Measurements from ENCODE around the gene CYBRD1. TPM values are rescaled to one million over a fixed set of nuclear protein-coding genes. Genes with fewer than 3 reads are reported as not detected.

The CYBRD1 gene
- total RNA-seq, 1 experiment from 2014 or later = 54.7 TPM

DNA sequence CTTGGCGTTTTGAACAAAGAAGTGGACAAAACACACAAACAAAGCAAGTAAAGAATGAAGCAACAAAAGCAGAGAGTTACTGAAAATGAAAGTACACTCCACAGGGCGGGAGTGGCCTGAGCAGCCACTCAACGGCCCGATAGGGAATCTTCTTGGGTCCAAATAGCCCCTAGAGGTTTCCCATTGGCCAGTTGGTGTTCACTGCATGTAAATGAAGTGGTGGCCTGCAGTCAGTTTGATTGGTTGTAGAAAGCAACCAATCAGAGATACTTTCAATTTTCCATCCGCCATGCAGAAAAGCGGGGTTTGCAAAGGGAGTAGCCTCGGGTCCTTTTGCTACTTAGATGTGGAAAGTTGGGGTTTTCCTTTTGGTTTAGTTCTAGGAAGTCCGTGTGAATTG, 31.6 kb downstream of the CYBRD1 start:
- peak; percentile 87 for DNase-seq (ENCODE audit: low read depth)

DNA sequence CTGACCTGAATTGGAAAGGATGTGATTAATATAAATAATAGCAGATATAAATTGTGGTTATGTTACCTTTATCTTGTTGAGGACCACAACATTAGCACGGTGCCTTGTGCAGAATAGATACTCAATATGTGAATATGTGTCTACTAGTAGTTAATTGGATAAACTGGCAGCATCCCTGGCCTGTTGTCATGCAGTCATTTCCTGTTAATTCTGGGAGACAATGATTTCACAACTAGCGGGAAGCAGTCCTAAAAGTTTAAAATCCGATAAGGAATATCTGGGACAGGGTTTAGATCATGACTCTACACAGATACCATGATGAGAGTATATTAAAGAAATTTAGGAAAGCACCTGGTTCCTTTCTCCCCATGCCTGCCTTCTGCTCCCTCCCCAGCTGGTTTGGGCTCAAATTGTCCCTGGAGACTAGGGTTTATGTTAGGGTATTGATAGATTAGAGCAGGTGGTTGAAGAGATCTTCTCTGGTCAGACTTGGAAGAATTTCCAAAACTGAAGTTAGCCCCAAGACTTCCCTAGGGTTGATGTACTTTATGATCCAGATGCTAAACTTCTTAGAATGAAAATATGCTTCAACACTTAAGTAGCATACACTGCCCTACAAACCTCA, 32.8 kb downstream of the CYBRD1 start:
- no peak for DNase-seq (ENCODE audit: low read depth)

DNA sequence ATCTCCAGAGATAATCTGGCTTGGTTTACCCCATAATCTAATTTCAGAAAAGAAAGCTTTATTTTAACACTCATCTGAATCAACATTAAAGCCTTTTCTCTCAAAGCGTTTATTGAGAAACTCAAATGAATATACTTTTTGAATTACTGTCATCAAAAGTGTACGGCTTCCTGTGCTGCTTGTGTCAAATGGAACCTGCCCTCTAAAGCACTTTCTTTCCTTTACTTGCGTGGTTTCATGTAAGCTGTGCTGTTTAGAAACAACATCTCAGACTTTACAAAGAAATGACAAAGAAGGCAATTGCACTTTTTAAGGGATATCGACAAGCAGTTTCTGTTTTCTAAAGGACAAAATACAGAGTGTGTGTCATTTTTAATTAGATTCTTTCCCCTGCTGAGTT, 35.1 kb downstream of the CYBRD1 start:
- DNase-seq (ENCODE audit: low read depth) = no peak

DNA sequence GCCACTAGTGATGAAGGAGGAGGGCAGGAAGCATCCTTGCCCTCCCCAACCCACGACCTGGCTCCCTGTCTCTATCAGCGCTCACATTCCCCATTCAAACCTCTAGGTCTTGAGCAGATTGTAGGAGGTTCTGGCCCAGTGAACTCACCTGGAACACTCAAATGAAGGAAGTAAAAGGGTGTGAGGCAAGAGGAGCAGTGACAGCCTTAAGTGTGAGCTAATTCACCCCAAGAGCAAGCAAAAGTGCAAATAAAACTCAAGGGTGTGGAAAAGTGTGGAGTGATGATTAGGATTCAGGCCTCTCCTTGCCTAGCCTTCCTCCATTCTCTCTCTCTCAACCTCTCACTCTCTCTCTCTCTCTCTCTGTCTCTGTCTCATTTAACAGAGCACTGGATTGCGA, 41.0 kb downstream of the CYBRD1 start:
- DNase-seq (ENCODE audit: low read depth) = no peak

DNA sequence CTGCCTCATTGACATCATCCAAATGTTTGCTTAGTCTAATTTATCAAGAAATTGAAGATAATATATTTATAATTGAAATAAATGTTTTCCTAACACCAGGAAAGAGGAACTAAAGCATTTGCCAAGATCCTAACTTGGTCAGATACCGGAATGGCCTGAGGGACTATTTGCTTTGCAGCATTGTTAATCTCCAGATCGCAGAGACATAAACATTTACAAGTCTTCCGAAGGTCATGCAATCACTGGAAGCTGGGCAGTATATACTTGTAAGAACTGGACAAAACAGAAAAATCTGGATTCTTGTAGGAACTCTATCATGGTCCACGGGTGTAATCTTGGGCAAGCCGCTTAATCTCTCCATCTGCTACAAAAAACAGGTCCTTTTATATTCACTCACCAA, 42.2 kb downstream of the CYBRD1 start:
- no peak for DNase-seq (ENCODE audit: low read depth)

DNA sequence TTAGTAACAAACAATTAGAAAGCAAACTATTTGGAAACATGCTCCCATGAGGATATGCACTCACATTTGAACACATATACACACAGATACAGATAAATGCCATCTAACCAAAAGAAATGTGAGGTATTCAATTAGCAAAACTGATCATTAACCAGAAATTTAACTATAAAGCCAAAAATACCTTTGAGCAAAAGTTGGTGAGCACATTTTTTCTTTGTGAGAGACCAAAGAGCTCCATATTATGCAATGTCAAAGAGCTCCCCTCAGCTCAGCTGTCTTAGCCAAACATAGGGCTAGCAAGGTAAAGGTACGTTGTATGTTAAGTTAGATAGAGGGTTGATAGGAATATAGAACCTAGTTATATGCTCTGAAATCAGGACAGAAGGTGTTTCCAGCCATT, 43.8 kb downstream of the CYBRD1 start:
- DNase-seq (ENCODE audit: low read depth) = no peak

DNA sequence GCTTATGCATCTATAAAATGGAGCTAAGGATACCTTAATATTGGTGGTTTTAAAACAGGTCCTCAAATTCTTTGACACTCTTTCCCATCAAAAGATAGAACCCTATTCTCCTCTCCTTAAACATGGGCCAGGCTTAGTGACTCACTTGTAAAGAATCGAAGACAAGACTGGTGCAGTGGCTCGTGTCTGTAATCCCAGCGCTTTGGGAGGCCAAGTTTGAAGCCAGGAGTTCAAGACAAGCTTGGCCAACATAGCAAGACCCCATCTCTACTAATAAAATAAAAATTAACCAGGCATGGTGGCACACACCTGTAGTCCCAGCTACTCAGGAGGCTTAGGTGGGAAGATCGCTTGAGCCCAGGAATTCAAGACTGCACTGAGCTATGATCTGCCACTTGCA, 44.5 kb downstream of the CYBRD1 start:
- DNase-seq (ENCODE audit: low read depth) = no peak

DNA sequence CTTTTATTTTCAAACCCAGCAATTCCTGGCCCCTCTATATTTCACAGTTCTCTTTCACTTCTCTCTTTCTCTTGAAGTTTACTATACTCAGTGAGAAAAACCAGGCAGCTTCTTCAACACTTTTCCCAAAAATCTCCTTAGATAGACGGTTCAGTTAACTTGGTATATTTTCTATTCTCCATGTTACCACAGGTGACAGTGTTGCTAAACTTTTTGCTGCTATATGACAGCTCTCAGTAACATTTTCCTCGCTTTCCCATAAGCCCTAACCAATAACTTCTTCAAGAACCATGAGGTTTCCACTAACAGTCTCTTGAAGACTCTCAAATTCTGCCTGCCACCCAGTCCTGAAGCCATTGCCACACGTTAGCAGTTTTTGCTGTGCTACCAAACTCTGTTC, 45.8 kb downstream of the CYBRD1 start:
- DNase-seq (ENCODE audit: low read depth) = no peak

DNA sequence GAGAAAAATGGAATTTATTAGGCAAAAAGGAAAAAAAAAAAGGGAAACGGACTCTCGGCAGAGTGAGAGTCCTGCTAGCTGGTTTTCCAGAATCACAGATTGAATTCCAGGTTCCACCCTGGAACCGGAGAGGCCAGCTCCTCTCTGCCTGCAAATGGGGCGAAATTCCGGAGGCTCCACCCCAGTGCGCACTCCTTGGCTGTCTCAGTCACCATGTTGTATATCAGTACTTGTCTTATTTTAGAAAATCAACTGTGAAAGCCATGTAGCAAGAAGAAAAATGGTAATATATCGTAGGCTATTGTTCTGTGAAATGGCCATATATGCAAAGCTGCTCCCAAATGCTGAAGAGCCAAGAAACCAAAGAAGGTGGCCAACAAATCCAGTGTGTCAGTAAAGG, 49.4 kb downstream of the CYBRD1 start:
- no peak for DNase-seq (ENCODE audit: low read depth)

DNA sequence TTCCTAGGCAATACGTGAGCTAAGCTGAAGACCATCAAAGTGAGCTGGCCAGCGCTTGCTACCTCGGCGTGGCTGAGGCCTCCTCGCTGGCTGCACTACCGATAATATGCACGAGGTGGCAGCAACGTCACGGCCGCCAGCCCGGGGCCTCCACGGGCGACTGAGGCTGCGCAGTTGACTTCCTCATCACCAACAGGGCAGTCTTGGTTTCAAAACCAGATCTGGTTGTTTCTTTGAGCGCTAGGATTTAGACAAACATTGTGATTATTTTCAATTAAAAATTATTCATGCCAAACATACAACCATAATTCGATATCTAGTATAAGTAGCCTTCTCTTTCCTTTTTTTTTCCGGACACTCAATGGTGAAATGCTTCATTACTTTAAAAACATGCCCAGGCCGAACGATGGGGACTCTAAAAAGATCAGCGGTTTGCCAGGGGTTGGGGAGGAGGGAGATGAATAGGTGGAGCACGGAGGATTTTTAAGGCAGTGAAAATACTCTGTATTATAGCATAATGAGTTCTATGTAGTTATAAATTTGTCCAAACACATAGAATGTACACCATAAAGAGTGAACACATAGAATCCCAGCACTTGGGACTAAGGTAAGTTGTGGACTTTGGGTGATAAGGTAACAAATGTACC, 52.0 kb downstream of the CYBRD1 start:
- peak; percentile 65 for DNase-seq (ENCODE audit: low read depth)

DNA sequence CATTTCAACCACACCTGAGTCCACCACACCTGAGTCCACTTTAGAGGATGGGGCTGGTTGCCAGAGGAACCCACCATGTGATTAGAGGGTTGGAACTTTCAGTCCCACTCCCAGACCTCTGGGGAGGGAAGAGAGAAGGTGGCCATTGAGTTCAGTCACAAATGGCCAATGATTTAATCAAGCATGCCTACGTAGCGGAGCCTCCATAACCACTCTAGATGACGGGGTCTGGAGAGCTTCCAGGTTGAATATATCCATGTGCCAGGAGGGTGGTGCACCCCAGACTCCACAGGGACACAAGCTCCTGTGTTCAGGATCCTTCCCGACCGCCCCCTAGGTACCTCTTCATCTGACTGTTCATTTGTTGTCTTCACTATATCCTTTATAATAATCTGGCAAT, 53.3 kb downstream of the CYBRD1 start:
- no peak for DNase-seq (ENCODE audit: low read depth)

DNA sequence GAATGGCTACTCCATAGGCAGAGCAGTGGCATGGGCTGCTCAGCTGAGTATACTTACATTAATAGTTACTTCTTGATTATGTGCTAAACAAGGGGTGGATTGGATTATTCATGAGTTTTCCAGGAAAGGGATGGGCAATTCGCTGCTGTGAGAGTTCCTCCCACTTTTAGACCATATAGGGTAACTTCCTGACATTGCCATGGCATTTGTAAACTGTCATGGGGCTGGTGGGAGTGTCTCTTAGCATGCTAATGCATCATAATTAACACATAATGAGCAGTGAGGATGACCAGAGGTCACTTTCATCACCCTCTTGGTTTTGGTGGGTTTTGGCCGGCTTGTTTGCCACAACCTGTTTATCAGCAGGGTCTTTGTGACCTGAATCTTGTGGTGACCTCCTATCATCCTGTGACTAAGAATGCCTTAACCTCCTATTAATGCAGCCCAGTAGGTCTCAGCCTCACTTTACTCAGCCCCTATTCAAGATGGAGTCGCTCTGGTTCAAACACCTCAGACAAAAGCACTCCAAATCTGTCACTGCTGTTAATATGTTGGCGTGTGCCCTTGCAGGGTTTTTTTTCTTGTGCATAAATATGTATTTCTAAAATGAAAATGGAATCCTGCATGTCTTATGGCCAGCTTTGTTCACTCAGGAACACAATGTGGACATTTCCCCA, 56.0 kb downstream of the CYBRD1 start:
- no peak for DNase-seq (ENCODE audit: low read depth)

DNA sequence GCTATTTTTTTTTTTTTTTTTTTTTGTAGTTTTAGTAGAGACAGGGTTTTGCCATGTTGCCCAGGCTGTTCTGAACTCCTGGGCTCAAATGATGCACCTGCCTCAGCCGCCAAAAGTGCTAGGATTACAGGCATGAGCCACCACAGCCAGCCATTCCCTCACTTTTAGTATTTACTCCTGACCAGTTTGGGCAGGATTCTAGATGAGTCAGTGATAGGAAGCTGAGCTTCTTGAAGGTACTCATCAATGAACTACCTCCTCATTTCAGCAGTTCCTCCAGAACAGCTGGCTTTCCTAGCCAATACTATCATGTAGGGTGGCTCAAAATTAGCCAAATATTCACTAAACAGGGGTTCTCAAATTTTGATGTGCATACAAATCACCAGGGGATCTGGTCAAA, 57.2 kb downstream of the CYBRD1 start:
- DNase-seq (ENCODE audit: low read depth) = peak; percentile 22

DNA sequence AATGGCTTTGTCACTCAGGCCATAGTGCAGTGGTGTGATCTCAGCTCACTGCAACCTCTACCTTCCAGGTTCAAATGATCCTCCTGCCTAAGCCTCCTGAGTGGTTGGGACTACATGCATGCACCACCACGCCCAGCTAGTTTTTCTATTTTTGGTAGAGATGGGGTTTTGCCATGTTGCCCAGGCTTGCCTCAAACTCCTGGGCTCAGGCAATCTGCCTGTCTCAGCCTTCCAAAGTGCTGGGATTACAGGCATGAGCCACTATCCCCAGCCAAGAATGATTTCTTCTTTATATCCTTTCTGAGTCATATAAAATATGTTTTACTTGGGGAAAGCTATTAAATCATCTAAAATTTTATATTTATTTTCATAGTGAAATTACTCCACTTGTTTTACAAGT, 61.3 kb downstream of the CYBRD1 start:
- no peak for DNase-seq (ENCODE audit: low read depth)

DNA sequence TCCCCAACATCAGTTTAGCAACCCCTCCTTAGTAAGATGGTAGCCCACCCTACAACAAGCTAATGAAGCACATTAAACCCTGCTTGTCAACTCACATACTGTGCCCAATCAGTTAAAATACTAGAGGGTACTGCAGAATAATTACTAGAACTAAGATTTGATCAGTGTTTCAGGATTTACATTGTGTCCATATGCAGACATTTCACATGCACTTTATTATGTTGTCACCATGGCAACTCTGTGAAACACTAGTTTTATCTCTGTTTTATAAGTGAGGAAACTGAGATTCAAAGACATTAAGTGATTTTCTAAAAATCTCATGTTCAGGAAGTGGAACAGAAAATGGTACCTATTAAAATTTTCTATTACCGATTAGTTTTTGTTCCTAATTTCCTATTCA, 61.7 kb downstream of the CYBRD1 start:
- no peak for DNase-seq (ENCODE audit: low read depth)

DNA sequence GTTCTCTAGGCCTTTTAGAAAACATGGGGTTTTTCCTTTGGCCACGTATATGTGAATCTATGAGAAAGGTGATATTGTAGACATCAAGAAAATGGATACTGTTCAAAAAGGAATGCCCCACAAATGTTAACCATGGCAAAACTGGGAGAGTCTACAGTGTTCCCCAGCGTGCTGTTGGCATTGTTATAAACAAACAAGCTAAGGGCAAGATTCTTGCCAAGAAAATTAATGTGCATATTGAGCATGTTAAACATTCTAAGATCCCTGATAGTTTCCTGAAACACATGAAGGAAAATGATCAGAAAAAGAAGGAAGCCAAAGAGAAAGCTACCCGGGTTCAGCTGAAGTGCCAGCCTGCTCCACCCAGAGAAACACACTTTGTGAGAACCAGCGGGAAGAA, 64.9 kb downstream of the CYBRD1 start:
- no peak for DNase-seq (ENCODE audit: low read depth)

DNA sequence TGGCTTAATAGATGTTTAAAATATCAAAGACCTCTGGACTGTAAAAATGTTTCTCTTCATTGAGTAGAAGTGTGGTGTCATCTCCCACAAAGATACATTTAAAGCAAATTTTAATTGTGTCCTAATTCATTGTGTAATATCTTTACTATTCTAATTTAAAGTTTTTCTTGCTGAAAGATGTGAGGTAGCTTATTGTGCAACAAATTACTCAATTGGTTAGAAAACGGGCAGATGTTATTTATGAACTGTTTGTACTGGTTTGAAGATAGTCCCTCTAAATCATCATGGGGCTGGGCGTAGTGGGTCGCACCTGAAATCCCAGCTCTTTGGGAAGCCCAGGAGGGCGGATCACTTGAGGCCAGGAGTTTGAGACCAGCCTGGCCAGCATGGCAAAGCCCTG, 65.3 kb downstream of the CYBRD1 start:
- no peak for DNase-seq (ENCODE audit: low read depth)

DNA sequence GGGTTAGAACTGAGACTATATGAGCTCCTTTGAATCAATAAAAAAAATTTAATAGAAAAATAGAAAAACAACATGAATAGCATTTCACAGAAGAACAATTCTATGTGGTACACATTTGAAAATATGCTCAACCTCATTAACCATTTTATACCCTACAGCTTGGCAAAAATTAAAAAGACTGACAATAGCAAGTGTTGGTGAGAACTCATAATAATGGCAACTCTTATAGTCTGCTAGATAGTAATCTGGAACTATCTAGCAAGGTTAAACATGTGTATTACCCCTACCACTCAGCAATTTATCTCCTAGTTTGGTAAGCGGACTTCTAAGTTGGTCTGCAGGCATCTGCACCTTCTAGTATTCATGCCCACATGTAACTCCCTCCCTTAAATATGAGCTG, 67.8 kb downstream of the CYBRD1 start:
- DNase-seq (ENCODE audit: low read depth) = no peak

DNA sequence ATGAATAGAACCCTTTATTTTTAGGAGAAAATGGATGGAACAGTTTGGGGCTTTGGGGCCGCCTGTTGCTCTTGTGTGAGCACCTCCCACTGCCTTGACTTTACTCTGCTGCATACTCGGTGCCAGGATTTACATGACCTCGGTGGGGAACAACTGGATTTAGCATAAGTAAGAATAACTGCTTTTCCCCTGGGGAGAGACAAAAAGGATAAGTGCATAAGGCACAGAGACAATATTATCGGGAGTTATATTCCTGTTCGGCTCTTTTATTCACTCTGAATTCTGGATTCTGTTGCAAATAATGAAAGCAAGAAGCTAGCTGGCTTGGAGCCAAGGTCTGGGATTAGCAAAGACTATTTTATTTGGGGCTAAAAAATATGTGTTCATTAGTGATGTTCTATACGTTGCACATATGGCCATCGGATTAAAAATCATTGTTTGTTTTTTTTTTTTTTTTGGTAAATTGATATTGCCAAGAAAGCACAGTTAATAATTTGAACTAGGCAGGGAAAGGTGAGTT, 69.8 kb downstream of the CYBRD1 start:
- DNase-seq (ENCODE audit: low read depth) = no peak

DNA sequence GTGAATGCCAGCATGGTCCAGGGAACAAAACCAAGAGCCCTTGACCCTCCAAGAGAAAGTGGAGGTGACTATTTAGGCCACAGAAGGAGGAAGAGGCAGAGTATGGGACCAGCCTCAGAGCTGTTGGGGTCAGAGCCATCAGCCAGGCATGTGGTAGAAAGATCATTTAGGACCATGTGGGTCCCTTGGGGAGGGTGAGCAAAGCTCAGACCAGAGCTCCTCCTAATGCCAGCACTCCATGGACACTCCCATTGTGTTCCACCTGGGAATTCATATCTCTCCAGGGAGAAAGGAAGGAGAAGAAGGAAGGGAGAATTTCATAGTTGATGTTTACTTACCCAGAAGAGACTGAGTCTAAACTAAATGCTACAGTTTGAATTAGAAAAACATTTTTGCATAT, 73.2 kb downstream of the CYBRD1 start:
- DNase-seq (ENCODE audit: low read depth) = no peak

DNA sequence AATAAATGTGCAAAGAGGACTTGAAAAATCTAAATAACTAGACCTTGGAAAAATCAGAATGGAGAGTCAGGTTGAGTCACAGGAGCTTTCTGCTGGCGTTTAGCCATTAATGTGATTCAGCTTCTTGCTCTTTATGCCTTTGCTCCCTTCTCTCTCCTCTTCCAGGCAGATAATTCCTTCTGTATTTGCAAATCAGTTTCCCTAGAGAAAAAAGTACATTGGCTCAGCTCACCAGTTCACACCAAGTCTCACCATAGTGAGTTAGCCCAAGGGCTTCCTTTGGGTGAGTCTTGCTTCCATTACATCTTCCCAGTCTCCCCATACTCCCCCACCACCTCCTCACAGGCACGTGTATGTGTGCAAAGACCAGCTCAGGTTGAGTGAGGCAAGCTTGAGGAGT, 73.6 kb downstream of the CYBRD1 start:
- peak; percentile 86 for DNase-seq (ENCODE audit: low read depth)

DNA sequence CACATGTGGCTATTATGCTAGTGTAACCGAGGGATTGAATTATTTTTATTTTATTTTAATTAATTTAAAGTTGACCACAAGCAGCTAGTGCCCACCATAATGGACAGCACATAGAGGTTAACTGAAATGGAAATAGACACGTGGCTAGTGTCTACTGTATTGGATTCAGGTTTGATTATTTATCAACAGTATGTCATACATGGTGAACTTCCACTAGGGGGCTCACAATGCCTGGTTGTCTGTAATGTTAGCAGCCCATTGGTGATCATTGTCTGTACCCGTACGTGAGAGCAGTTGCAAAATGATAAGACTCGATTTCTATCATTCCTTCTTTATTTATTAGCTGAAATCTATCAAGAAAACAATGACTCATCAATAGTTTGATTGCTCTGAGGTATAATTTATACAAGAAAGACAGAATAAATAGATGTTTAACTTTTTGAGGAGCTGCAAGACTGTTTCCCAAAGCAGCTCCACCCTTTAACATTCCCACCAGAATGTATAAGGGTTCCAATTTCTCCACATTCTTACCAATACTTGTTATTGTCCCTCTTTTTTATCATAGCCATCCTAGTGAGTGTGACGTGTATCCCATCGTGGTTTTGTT, 76.5 kb downstream of the CYBRD1 start:
- DNase-seq (ENCODE audit: low read depth) = peak; percentile 69

DNA sequence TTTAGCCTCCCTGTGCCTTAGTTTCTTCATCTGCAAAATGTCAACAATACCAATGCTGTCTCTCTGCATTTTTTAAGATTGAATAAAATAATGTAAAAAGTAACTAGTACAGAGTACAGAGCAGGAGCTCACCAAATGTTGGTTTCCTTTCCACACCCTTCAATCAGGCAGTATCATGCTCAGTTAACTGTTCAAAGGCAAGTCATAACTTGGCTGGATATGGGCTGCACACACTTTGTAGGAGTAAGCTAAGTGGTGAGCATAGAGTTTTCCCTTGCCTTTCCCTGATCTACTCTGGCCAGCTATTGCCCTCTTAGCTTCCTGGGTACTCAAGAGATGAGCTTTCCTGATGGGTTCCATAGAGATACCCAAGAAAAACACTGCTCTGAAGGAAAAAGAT, 77.9 kb downstream of the CYBRD1 start:
- DNase-seq (ENCODE audit: low read depth) = no peak
